GM10847 (cell line): ENCODE data around the gene NPTXR.

Experiments used
- POLR2A ChIP-seq: IDR thresholded peaks from 2 replicates; pipeline ENCODE4 v1.6.1; 2011; ENCODE audit not compliant: insufficient read length; ENCODE audit errors: extremely low read depth

Gene NPTXR

DNA sequence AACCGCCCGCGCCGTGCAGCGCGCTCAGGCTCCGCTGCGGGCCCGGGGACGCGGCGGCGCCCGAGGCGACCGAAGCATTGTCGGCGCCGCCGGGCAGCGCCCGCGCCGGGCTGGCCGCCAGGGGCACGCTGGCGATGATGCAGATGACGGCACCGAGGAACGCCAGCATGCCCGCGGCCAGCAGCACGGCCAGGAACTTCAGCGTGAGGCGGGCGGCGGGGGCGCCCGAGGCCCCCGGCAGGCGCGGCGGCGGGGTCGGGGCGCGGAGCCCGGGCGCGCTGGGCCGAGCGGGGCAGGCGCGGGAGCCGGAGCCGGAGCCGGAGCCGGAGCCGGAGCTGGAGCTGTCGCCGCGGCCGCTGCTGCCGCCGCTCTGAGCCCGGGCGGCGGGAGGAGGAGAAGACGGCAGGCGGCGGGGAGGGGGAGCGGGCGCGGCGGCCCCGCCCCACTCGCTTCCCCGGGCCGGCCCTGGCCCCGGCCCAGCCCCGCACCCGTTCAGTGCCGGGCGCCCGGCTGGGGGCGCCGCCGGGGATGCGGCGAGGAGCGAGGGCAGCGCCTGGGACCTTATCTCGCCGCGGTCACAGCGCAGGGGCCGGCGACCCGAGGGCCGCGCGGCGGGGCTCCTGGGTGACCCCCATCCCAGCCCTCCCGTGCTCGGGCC lies at the start of gene NPTXR:
TSS of gene NPTXR (minus strand) at position 372 of the 658 bp plus-strand sequence.
- TF ChIP-seq POLR2A = no peak

GRCh38 chr22:38891256-38891655 lies 47.4 kb upstream of the NPTXR start:
- no peak for TF ChIP-seq POLR2A

GRCh38 chr22:38890377-38890776 lies 46.5 kb upstream of the NPTXR start:
- TF ChIP-seq POLR2A = no peak

DNA sequence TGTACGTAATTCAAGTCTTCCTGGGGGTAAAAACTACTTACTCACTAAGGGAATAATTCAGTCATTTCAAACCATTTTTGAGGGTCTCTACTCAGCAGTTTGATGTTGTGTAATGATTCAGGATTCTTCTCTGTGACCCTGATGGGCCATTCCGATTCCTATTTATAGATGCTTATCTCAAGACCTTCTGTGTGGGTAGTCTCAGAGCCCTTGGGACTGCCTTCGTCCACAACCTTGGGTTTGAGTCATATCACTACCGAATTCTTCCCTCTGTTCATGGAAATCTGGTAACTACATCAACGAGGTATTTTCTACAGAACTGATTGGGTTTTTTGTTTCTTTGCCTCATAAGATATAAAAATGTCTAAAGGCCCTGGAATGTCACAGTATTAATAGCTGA lies 42.5 kb upstream of the NPTXR start:
- no peak for TF ChIP-seq POLR2A

DNA sequence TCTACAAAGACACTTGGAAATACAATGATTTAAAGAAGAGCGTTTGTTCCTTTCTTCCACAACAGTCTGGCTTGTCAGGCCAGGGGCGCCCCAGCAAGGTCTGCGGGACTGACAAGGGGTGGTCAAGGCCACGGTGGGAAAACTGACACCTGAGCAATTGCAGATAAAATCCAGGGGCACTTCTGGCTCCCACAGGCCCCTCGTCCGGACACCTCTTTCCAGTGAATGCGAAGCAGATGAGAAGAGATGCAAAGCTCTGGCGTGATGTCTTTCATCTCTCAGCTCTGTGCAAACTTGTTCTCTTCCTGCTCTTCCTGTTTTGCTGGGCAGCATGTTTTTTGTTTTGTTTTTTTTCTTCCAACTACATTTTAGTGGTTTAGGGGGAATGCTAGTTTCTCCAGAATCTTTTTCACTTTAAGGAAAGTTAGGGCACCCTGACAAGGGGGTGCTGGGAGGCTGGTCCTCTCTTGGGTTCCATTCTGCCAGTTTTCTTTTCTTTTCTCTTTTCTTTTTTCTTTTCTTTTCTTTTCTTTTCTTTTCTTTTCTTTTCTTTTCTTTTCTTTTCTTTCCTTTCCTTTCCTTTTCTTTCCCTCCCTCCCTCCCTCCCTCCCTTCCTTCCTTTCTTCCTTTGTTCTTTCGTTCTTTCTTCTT lies 39.3 kb upstream of the NPTXR start:
- no peak for TF ChIP-seq POLR2A

GRCh38 chr22:38881997-38882879 lies 38.4 kb upstream of the NPTXR start:
- no peak for TF ChIP-seq POLR2A

DNA sequence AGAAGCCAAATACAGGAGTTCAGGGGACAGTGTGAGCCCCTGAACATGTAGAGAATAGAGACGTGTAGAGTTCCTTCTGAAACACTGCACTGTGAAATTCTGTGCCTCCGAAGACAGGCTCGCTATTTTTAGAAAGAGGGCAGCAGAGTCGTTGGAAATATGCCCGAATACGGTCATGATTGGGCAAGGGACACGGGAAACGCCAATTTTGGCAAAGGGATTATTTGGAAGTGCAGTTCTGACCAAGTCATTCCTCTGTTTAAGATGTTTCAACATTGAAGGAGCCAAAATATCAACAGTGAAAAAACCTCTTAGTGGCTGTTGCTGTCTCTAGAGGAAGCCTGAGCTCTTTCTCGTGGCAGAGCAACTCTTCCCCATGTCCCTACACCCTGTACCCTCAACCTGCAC lies 37.6 kb upstream of the NPTXR start:
- no peak for TF ChIP-seq POLR2A

- no peak for TF ChIP-seq POLR2A
Measured at GRCh38 chr22:38879961-38880360, 36.1 kb upstream of the NPTXR start.

GRCh38 chr22:38879108-38879729 lies 35.4 kb upstream of the NPTXR start:
- no peak for TF ChIP-seq POLR2A

DNA sequence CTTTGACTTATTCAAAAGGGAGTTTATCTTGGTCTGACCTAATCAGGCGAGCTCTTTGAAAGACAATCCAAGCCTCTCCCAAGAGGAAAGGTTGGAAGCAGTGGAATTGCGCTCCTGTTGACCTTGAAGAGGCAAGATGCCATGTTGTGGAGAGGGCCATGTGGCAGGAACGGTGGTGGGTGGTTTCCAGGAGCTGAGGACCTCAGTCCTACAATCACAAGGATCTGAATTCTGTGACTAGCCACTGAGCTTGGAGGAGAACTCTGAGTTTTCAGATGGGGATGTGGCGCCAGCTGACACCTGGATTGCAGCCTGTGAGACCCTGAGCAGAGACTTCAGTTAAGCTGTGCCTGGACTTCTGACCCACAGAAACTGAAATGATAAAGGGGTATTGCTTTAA lies 34.2 kb upstream of the NPTXR start:
- no peak for TF ChIP-seq POLR2A

DNA sequence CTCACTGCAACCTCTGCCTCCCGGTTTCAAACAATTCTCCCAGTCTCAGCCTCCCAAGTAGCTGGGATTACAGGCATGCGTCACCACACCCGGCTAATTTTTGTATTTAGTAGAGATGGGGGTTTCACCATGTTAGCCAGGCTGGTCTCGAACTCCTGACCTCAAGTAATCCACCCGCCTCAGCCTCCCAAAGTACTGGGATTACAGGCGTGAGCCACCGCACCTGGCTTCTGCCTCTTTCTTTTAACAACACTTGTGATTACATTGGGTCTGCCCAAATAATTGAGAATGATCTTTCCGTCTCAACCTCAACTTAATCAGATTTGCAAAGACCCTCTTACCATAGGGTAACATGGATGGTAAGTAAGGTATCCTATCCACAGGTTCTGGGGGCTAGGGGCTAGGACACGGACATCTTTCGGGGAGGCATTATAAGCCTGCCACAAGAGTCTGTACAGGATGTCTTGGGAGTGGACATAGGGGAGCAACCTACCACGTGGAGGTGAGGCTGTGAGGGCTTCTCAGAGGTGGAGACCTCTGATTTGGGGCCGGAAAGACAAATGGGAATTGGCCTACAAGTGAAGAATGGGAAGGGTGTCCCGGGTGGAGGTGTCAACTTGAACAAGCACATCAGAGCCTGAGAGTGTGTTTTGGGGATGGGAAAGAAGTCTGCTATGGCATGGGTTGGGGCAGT lies 30.8 kb upstream of the NPTXR start:
- TF ChIP-seq POLR2A = no peak

DNA sequence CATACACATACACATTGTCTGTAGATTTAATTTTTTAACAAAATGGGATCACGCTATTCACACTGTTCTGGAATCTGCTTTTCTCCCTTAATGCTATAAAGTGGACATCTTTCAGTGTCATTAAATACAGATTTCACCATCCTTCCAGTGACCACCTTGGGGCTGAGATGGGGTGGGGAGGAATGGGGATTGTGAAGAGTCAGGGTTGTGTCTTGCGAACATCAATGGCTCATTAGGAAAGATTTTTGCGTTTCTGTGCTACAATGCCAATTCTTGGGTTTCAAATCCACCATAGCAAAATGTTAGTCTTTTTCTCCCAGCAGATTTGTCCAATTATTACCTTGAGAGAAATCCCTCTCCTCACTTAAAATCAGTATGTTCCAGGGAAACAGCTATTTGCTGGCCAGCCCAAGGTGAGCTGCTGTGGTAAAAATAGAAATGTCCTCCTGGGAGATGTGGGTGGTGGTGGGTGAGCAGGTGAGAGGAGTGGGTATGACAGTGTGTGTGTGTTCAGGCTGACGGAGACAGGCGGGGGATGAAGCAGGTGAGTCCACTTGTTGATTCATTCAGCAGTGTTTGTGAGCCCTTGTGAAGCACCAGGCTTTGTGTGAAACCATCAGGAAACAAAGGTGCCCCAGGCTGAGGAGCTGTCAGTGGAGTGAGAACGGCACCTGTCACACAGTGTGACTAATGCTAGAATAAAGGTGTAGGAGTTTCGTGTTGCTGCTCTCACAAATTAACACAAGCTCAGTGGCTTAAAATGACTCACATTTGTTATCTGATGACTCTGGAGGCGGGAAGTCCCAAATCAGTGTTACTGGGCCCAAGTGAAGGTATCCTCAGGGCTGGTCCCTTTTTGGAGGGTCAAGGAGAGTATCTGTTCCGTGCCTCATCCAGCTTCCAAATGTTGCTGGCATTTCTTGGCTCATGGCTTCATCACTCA lies 29.9 kb upstream of the NPTXR start:
- TF ChIP-seq POLR2A = no peak

- TF ChIP-seq POLR2A = no peak
Measured at GRCh38 chr22:38872831-38873248, 29.0 kb upstream of the NPTXR start.
